Upper lobe of left lung (tissue), 4 donors: ENCODE measurements around the gene CTAGE9.

ENCODE experiments used
- EP300 ChIP-seq, 4 donors: sonication (generic); formaldehyde crosslinking; IDR thresholded peaks; one replicate each; pipeline ENCODE4 v1.5.1; 2017; ENCODE audit warnings: antibody characterized with exemption in 4 of 4, control low read depth in 2 of 4
- POLR2A ChIP-seq, 4 donors: fragments of 450-650 bp; IDR thresholded peaks; one replicate each; pipeline ENCODE4 v1.5.1; 2016 to 2017; ENCODE audit warnings: antibody characterized with exemption in 4 of 4, mild to moderate bottlenecking in 2 of 4
- TF ChIP-seq, protein P1 (sequence below), 6 experiments: fragments of 450-650 bp in 4 of 6; fragments of 200-600 bp in 2 of 6; sonication (generic) in 2 of 6; IDR thresholded peaks; one replicate each; pipeline ENCODE4 v1.5.1; 2016 to 2019; ENCODE audit warnings: antibody characterized with exemption in 6 of 6

GRCh38 chr6:131745476-131745875, 34.7 kb upstream of the CTAGE9 start:
- TF ChIP-seq, protein P1, sequence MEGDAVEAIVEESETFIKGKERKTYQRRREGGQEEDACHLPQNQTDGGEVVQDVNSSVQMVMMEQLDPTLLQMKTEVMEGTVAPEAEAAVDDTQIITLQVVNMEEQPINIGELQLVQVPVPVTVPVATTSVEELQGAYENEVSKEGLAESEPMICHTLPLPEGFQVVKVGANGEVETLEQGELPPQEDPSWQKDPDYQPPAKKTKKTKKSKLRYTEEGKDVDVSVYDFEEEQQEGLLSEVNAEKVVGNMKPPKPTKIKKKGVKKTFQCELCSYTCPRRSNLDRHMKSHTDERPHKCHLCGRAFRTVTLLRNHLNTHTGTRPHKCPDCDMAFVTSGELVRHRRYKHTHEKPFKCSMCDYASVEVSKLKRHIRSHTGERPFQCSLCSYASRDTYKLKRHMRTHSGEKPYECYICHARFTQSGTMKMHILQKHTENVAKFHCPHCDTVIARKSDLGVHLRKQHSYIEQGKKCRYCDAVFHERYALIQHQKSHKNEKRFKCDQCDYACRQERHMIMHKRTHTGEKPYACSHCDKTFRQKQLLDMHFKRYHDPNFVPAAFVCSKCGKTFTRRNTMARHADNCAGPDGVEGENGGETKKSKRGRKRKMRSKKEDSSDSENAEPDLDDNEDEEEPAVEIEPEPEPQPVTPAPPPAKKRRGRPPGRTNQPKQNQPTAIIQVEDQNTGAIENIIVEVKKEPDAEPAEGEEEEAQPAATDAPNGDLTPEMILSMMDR (IDR thresholded peaks at IDR 0.05), result no peak
- TF ChIP-seq POLR2A (IDR thresholded peaks at IDR 0.05) (no peak), EP300 (IDR thresholded peaks at IDR 0.05) (no peak)
